Measurements from ENCODE around the gene ATP8A2.
"Not testable (repeated sequence)": the region's sequence is repeated elsewhere in the genome, so short reads cannot be mapped to it uniquely, and the experiment has no call there.

ATP8A2 gene

GRCh38 chr13:25821776-25822175, 450.0 kb downstream of the ATP8A2 start:
- DNase-seq (ENCODE audit: extremely low read depth, low read depth): no peak
- TF ChIP-seq, protein P1, sequence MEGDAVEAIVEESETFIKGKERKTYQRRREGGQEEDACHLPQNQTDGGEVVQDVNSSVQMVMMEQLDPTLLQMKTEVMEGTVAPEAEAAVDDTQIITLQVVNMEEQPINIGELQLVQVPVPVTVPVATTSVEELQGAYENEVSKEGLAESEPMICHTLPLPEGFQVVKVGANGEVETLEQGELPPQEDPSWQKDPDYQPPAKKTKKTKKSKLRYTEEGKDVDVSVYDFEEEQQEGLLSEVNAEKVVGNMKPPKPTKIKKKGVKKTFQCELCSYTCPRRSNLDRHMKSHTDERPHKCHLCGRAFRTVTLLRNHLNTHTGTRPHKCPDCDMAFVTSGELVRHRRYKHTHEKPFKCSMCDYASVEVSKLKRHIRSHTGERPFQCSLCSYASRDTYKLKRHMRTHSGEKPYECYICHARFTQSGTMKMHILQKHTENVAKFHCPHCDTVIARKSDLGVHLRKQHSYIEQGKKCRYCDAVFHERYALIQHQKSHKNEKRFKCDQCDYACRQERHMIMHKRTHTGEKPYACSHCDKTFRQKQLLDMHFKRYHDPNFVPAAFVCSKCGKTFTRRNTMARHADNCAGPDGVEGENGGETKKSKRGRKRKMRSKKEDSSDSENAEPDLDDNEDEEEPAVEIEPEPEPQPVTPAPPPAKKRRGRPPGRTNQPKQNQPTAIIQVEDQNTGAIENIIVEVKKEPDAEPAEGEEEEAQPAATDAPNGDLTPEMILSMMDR (IDR thresholded peaks at IDR 0.05; ENCODE audit: low read depth, low read length): no peak

GRCh38 chr13:25827221-25827620, 455.4 kb downstream of the ATP8A2 start:
- DNase-seq (ENCODE audit: extremely low read depth, low read depth): not testable (repeated sequence)

- no peak for DNase-seq (ENCODE audit: extremely low read depth, low read depth)
- TF ChIP-seq, protein P1 (IDR thresholded peaks at IDR 0.05; ENCODE audit: low read depth, low read length): no peak
These were observed 456.2 kb downstream of the ATP8A2 start for GRCh38 chr13:25827831-25828465.

GRCh38 chr13:25833761-25834160, 462.0 kb downstream of the ATP8A2 start:
- DNase-seq (ENCODE audit: extremely low read depth, low read depth): no peak
- TF ChIP-seq, protein P1 (IDR thresholded peaks at IDR 0.05; ENCODE audit: low read depth, low read length): no peak

GRCh38 chr13:25836574-25837336, 465.0 kb downstream of the ATP8A2 start:
- no peak for DNase-seq (ENCODE audit: extremely low read depth, low read depth)

GRCh38 chr13:25839371-25839770, 467.6 kb downstream of the ATP8A2 start:
- DNase-seq (ENCODE audit: extremely low read depth, low read depth): no peak
- TF ChIP-seq, protein P1 (IDR thresholded peaks at IDR 0.05; ENCODE audit: low read depth, low read length): no peak

More at GRCh38 chr13:25836574-25837336, 465.0 kb downstream of the ATP8A2 start:
- TF ChIP-seq, protein P1 (IDR thresholded peaks at IDR 0.05; ENCODE audit: low read depth, low read length): no peak

DNA sequence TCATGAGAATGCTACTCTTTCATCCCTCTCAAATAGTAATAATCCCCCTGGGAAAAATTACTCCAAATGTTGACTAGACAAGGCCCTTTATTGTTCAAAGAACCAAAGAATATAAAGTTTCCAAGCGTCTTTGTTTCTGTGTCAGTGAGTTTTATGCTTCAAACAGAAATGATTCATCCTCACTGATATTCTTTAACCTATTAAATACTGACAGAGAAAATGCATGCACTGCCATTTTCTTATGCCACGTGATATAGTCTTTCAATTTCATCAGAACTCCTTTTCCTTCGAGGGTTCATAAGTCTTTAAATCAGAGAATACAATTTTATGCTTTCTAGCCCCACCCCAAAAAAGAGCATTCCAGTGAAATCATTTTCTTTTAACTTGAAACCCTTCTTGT, 468.5 kb downstream of the ATP8A2 start:
- no peak for DNase-seq (ENCODE audit: extremely low read depth, low read depth)
- TF ChIP-seq, protein P1 (IDR thresholded peaks at IDR 0.05; ENCODE audit: low read depth, low read length): no peak
